Fibroblast of upper back skin (primary cell): Measurements from ENCODE around the gene ERP44.
A peak's percentile ranks its signal among the peaks of the same experiment; 100 is the strongest.
"Not testable (repeated sequence)": the region's sequence is repeated elsewhere in the genome, so short reads cannot be mapped to it uniquely, and the experiment has no call there.

Experiments
- DNase-seq: peaks from one replicate; pipeline ENCODE4 v3.0.0-alpha.2; 2013

ERP44 gene

GRCh38 chr9:100099722-100100042, 882 bp upstream of the ERP44 start:
- DNase-seq, result peak; percentile 29

GRCh38 chr9:100098046-100098886, 534 bp downstream of the ERP44 start:
- DNase-seq, result peak; percentile 36

GRCh38 chr9:100096378-100096916, 2.4 kb downstream of the ERP44 start:
- DNase-seq, result no peak

GRCh38 chr9:100094411-100094810, 4.4 kb downstream of the ERP44 start:
- DNase-seq, result not testable (repeated sequence)

- DNase-seq, result no peak
Observed at GRCh38 chr9:100092066-100092465, 6.7 kb downstream of the ERP44 start.

- DNase-seq, result no peak
Observed at GRCh38 chr9:100091650-100092049, 7.2 kb downstream of the ERP44 start.

- no peak for DNase-seq
Observed at GRCh38 chr9:100090880-100091279, 7.9 kb downstream of the ERP44 start.

- no peak for DNase-seq
Observed at GRCh38 chr9:100088202-100088601, 10.6 kb downstream of the ERP44 start.

GRCh38 chr9:100087218-100087617, 11.6 kb downstream of the ERP44 start:
- peak; percentile 34 for DNase-seq

GRCh38 chr9:100086097-100086635, 12.6 kb downstream of the ERP44 start:
- no peak for DNase-seq

- DNase-seq, result no peak
Observed at GRCh38 chr9:100084734-100085133, 14.1 kb downstream of the ERP44 start.

GRCh38 chr9:100084128-100084453, 14.7 kb downstream of the ERP44 start:
- DNase-seq, result no peak

- no peak for DNase-seq
Observed at GRCh38 chr9:100083448-100084127, 15.2 kb downstream of the ERP44 start.

- peak; percentile 71 for DNase-seq
Observed at GRCh38 chr9:100082782-100083181, 16.0 kb downstream of the ERP44 start.

- DNase-seq, result not testable (repeated sequence)
Observed at GRCh38 chr9:100076256-100076655, 22.5 kb downstream of the ERP44 start.

GRCh38 chr9:100074989-100075388, 23.8 kb downstream of the ERP44 start:
- no peak for DNase-seq

- DNase-seq, result peak; percentile 5
Observed at GRCh38 chr9:100074093-100074492, 24.7 kb downstream of the ERP44 start.

GRCh38 chr9:100072805-100073204, 26.0 kb downstream of the ERP44 start:
- no peak for DNase-seq

GRCh38 chr9:100071271-100071670, 27.5 kb downstream of the ERP44 start:
- no peak for DNase-seq

GRCh38 chr9:100070104-100071041, 28.4 kb downstream of the ERP44 start:
- DNase-seq, result no peak

GRCh38 chr9:100069068-100069467, 29.7 kb downstream of the ERP44 start:
- not testable (repeated sequence) for DNase-seq

- not testable (repeated sequence) for DNase-seq
Observed at GRCh38 chr9:100067990-100068389, 30.8 kb downstream of the ERP44 start.

GRCh38 chr9:100066539-100066938, 32.3 kb downstream of the ERP44 start:
- DNase-seq, result peak; percentile 26
